Measurements from ENCODE around the gene COL5A3. TPM values are rescaled to one million over a fixed set of nuclear protein-coding genes. Genes with fewer than 3 reads are reported as not detected.
"Not testable (repeated sequence)": the region's sequence is repeated elsewhere in the genome, so short reads cannot be mapped to it uniquely, and the experiment has no call there.

Gene COL5A3
- polyA plus RNA-seq, 1 experiment = 24.9 TPM

- peak; percentile 91 for TF ChIP-seq CTCF (IDR thresholded peaks at IDR 0.05; ENCODE audit: insufficient read depth, low read depth, low read length)
- peak; percentile 58 for DNase-seq (ENCODE audit: low read depth)
- POLR2A ChIA-PET = no interaction called here
- peaks cover 3% of the 10 kb centered on the region for H3K27me3 ChIP-seq (ENCODE audit: control insufficient read depth, insufficient read depth, low read length)
- H3K4me3 ChIP-seq (ENCODE audit: low read depth, low read length) = no peak overlapping the region
- no peaks in the 10 kb centered on the region for H3K36me3 ChIP-seq (ENCODE audit: control insufficient read depth, insufficient read depth, low read length)
- CTCF ChIA-PET = interaction anchor here (0.6 to 6.7 kb wide), 41 partner anchors 9 to 374 kb away, joined by 3 to 126 read pairs (median 5); partner anchors contain the start of genes COL5A3 and RDH8
These were observed 17.1 kb upstream of the COL5A3 start for GRCh38 chr19:10027158-10027997.

GRCh38 chr19:10026744-10027143, 16.4 kb upstream of the COL5A3 start:
- H3K4me3 ChIP-seq (ENCODE audit: low read depth, low read length) = no peak overlapping the region
- DNase-seq (ENCODE audit: low read depth) = no peak
- ChIA-PET CTCF (interaction anchor here (0.8 to 6.7 kb wide), 19 partner anchors 9 to 100 kb away, joined by 3 to 126 read pairs (median 11); partner anchors contain the start of genes COL5A3 and RDH8), POLR2A (no interaction called here)
- no peaks in the 10 kb centered on the region for H3K36me3 ChIP-seq (ENCODE audit: control insufficient read depth, insufficient read depth, low read length)
- peaks cover 1% of the 10 kb centered on the region for H3K27me3 ChIP-seq (ENCODE audit: control insufficient read depth, insufficient read depth, low read length)
- no peak for TF ChIP-seq CTCF (IDR thresholded peaks at IDR 0.05; ENCODE audit: insufficient read depth, low read depth, low read length)

DNA sequence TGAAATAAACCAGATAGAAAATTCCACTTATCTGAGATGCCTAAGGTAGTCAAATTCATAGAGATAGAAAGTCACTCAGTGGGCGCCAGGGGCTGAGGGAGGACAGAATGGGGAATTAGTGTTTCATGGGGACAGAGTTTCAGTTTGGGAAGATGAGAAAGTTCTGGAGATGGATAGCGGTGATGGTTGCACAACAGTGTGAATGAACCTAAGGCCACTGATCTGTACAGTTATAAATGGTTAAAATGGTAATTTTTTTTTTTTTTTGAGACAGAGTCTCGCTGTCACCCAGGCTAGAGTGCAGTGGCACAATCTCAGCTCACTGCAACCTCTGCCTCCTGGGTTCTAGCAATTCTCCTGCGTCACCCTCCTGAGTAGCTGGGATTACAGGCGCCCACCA, 12.8 kb upstream of the COL5A3 start:
- DNase-seq (ENCODE audit: low read depth); H3K4me3 ChIP-seq (ENCODE audit: low read depth, low read length); H3K27me3 ChIP-seq (ENCODE audit: control insufficient read depth, insufficient read depth, low read length); H3K36me3 ChIP-seq (ENCODE audit: control insufficient read depth, insufficient read depth, low read length); POLR2A ChIA-PET: not testable (repeated sequence)
- CTCF ChIA-PET = interaction anchor here (2.1 to 2.4 kb wide), 2 partner anchors 22 to 92 kb away, joined by 5 to 9 read pairs; no protein-coding TSS in a partner anchor

DNA sequence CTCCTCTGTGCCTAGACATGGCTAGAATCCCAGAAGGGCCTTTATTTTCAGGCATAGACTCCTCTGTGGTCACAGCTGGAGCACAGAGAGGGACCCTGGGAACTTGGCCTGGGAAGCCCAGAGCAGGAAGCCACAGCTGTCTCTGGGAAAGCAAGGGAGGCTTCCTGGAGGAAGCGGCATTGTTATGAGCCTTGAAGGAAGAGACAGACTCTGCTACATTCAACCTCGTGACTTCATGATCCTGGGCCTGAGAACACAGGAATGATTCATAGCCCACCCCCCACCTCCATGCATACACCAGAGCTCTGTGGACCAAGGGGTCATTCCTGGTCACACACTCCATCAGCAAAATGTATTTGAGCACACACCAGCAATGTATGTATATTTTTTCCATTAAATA, 11.6 kb upstream of the COL5A3 start:
- DNase-seq (ENCODE audit: low read depth) = no peak
- Histone ChIP-seq H3K36me3 (ENCODE audit: control insufficient read depth, insufficient read depth, low read length) (no peaks in the 10 kb centered on the region), H3K4me3 (ENCODE audit: low read depth, low read length) (no peak overlapping the region), H3K27me3 (ENCODE audit: control insufficient read depth, insufficient read depth, low read length) (no peaks in the 10 kb centered on the region; the same call in 1 of the 2 replicates)
- no peak for TF ChIP-seq CTCF (IDR thresholded peaks at IDR 0.05; ENCODE audit: insufficient read depth, low read depth, low read length)
- ChIA-PET POLR2A (no interaction called here), CTCF (interaction anchor here (0.6 to 2.1 kb wide), 5 partner anchors 21 to 91 kb away, joined by 3 to 9 read pairs (median 5); no protein-coding TSS in a partner anchor)

- Histone ChIP-seq H3K27me3 (ENCODE audit: control insufficient read depth, insufficient read depth, low read length) (no peaks in the 10 kb centered on the region; the same call in 1 of the 2 replicates), H3K36me3 (ENCODE audit: control insufficient read depth, insufficient read depth, low read length) (no peaks in the 10 kb centered on the region), H3K4me3 (ENCODE audit: low read depth, low read length) (no peak overlapping the region)
- CTCF ChIA-PET = interaction anchor here (0.6 to 2.1 kb wide), 6 partner anchors 20 to 91 kb away, joined by 3 to 9 read pairs (median 4); no protein-coding TSS in a partner anchor
- POLR2A ChIA-PET = no interaction called here
- DNase-seq (ENCODE audit: low read depth) = no peak
- no peak for TF ChIP-seq CTCF (IDR thresholded peaks at IDR 0.05; ENCODE audit: insufficient read depth, low read depth, low read length)
These were observed 11.1 kb upstream of the COL5A3 start for GRCh38 chr19:10021446-10021845.
